ENCODE measurements around the gene HNRNPM.

Gene HNRNPM

GRCh38 chr19:8398311-8398771, 46.4 kb upstream of the HNRNPM start:
- H3K27ac ChIP-seq (ENCODE audit: low read length) = no peak overlapping the region
- no peak overlapping the region for H2AFZ ChIP-seq (ENCODE audit: low read depth, low read length)
- H3K9ac ChIP-seq (ENCODE audit: low read depth, low read length) = no peak overlapping the region
- H3K4me3 ChIP-seq (ENCODE audit: low read depth in 1 of 2, low read length in 2 of 2) = no peak overlapping the region
- no peaks in the 10 kb centered on the region for H3K27me3 ChIP-seq (ENCODE audit: insufficient read depth, low read length, poor library complexity)
- peaks cover 40% of the 10 kb centered on the region for H3K36me3 ChIP-seq (ENCODE audit: insufficient read depth, low read length)
- TF ChIP-seq, protein P1, sequence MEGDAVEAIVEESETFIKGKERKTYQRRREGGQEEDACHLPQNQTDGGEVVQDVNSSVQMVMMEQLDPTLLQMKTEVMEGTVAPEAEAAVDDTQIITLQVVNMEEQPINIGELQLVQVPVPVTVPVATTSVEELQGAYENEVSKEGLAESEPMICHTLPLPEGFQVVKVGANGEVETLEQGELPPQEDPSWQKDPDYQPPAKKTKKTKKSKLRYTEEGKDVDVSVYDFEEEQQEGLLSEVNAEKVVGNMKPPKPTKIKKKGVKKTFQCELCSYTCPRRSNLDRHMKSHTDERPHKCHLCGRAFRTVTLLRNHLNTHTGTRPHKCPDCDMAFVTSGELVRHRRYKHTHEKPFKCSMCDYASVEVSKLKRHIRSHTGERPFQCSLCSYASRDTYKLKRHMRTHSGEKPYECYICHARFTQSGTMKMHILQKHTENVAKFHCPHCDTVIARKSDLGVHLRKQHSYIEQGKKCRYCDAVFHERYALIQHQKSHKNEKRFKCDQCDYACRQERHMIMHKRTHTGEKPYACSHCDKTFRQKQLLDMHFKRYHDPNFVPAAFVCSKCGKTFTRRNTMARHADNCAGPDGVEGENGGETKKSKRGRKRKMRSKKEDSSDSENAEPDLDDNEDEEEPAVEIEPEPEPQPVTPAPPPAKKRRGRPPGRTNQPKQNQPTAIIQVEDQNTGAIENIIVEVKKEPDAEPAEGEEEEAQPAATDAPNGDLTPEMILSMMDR (IDR thresholded peaks at IDR 0.05; ENCODE audit: borderline replicate concordance, extremely low read depth, low read length, poor library complexity, severe bottlenecking) = no peak
- TF ChIP-seq EZH2 (IDR thresholded peaks at IDR 0.05; ENCODE audit: borderline replicate concordance, low read depth, low read length, severe bottlenecking) = no peak
- H3K4me1 ChIP-seq (ENCODE audit: insufficient read depth, low read length) = no peaks in the 10 kb centered on the region
- no peak overlapping the region for H3K4me2 ChIP-seq (ENCODE audit: insufficient read depth, low read length)
- H3K79me2 ChIP-seq (ENCODE audit: insufficient read depth, low read length) = peaks cover 72% of the 10 kb centered on the region
- DNase-seq (no peak), ATAC-seq (ENCODE audit: insufficient read depth, low read depth) (no peak)
- peaks cover 69% of the 10 kb centered on the region for H4K20me1 ChIP-seq (ENCODE audit: insufficient read depth, low read length)
- H3K9me3 ChIP-seq (ENCODE audit: insufficient read depth, low read length, severe bottlenecking) = no peaks in the 10 kb centered on the region

GRCh38 chr19:8399681-8400188, 45.0 kb upstream of the HNRNPM start:
- H3K27me3 ChIP-seq (ENCODE audit: insufficient read depth, low read length, poor library complexity) = no peaks in the 10 kb centered on the region
- H3K9me3 ChIP-seq (ENCODE audit: insufficient read depth, low read length, severe bottlenecking) = no peaks in the 10 kb centered on the region
- peaks cover 55% of the 10 kb centered on the region for H4K20me1 ChIP-seq (ENCODE audit: insufficient read depth, low read length)
- H3K27ac ChIP-seq (ENCODE audit: low read length) = no peak overlapping the region
- no peak overlapping the region for H3K4me2 ChIP-seq (ENCODE audit: insufficient read depth, low read length)
- H3K4me3 ChIP-seq (ENCODE audit: low read depth in 1 of 2, low read length in 2 of 2) = no peak overlapping the region
- no peak overlapping the region for H3K9ac ChIP-seq (ENCODE audit: low read depth, low read length)
- peaks cover 46% of the 10 kb centered on the region for H3K36me3 ChIP-seq (ENCODE audit: insufficient read depth, low read length)
- H3K79me2 ChIP-seq (ENCODE audit: insufficient read depth, low read length) = peaks cover 58% of the 10 kb centered on the region
- TF ChIP-seq, protein P1 (IDR thresholded peaks at IDR 0.05; ENCODE audit: borderline replicate concordance, extremely low read depth, low read length, poor library complexity, severe bottlenecking) = no peak
- TF ChIP-seq EZH2 (IDR thresholded peaks at IDR 0.05; ENCODE audit: borderline replicate concordance, low read depth, low read length, severe bottlenecking) = no peak
- H3K4me1 ChIP-seq (ENCODE audit: insufficient read depth, low read length) = no peaks in the 10 kb centered on the region
- DNase-seq (no peak), ATAC-seq (ENCODE audit: insufficient read depth, low read depth) (no peak)
- no peak overlapping the region for H2AFZ ChIP-seq (ENCODE audit: low read depth, low read length)

DNA sequence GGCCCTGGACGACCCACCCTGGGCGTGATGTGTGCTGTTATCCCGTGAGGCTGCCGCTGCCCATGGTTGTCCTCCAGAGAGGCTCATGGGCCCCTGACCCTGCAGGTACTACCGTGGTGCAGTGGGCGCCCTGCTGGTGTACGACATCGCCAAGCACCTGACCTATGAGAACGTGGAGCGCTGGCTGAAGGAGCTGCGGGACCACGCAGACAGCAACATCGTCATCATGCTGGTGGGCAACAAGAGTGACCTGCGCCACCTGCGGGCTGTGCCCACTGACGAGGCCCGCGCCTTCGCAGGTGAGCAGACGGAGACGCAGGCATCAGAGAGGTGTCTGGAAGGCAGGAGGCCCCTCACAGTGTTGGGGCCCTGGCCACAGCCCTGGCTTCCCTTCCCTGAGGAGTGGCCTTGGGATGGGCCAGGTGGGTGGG, 42.8 kb upstream of the HNRNPM start:
- ATAC-seq (ENCODE audit: insufficient read depth, low read depth) (no peak), DNase-seq (no peak)
- H3K79me2 ChIP-seq (ENCODE audit: insufficient read depth, low read length) = peaks cover 36% of the 10 kb centered on the region
- H3K27me3 ChIP-seq (ENCODE audit: insufficient read depth, low read length, poor library complexity) = no peaks in the 10 kb centered on the region
- no peak for TF ChIP-seq EZH2 (IDR thresholded peaks at IDR 0.05; ENCODE audit: borderline replicate concordance, low read depth, low read length, severe bottlenecking)
- TF ChIP-seq, protein P1 (IDR thresholded peaks at IDR 0.05; ENCODE audit: borderline replicate concordance, extremely low read depth, low read length, poor library complexity, severe bottlenecking) = no peak
- no peak overlapping the region for H3K9ac ChIP-seq (ENCODE audit: low read depth, low read length)
- H3K36me3 ChIP-seq (ENCODE audit: insufficient read depth, low read length) = peaks cover 54% of the 10 kb centered on the region
- peaks cover 35% of the 10 kb centered on the region for H4K20me1 ChIP-seq (ENCODE audit: insufficient read depth, low read length)
- no peak overlapping the region for H2AFZ ChIP-seq (ENCODE audit: low read depth, low read length)
- no peaks in the 10 kb centered on the region for H3K9me3 ChIP-seq (ENCODE audit: insufficient read depth, low read length, severe bottlenecking)
- H3K27ac ChIP-seq (ENCODE audit: low read length) = no peak overlapping the region
- H3K4me3 ChIP-seq (ENCODE audit: low read depth in 1 of 2, low read length in 2 of 2) = no peak overlapping the region
- H3K4me1 ChIP-seq (ENCODE audit: insufficient read depth, low read length) = no peaks in the 10 kb centered on the region
- H3K4me2 ChIP-seq (ENCODE audit: insufficient read depth, low read length) = no peak overlapping the region
